SIG-M5 treated with dmso at 0.1 percent for 504 hours (cell line): ENCODE data around the gene BSN.

Experiments
- DNase-seq: peaks from one replicate; lab custom pipeline; 2025; ENCODE audit not compliant: unreplicated experiment; lab: John Stamatoyannopoulos, UW

The BSN gene

DNA sequence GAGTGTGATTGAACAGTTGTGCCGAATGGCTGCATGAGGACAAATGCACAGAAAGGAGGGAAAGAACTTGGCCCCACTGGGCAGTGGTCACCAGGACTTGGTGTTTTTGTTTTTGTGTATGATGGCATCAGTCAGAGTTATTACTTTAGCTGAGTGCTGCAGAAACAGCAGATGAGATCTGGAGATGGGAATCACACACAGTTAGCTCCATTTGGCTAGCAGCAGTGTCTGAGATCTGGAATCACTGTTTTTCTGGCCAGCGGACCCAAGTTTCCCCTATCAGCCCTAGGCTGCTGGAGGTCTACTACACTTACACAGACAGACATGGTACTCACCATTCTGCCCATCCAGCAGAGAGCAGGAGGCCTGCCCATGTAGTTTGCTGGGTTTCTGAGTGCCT, 74.0 kb downstream of the BSN start:
- no peak for DNase-seq

DNA sequence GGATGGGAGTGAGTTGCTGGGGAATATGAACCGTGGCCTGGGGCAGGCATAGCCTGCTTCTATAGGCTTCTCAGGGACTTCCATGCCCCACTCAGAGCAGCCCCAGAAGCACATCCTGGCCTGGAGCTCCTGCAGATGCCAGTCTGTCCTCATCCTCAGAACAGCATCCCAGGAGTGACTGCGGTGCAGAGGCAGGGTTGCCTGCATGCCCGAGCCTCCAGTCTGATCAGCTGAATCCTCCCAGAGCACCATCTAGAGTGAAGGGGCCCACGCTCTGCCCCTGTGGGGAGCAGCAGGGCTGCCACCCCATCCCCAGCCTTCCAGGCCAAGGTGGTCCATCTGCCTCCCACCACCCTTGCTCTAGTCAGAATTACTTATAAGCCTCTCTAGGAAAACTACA, 75.2 kb downstream of the BSN start:
- DNase-seq: no peak

DNA sequence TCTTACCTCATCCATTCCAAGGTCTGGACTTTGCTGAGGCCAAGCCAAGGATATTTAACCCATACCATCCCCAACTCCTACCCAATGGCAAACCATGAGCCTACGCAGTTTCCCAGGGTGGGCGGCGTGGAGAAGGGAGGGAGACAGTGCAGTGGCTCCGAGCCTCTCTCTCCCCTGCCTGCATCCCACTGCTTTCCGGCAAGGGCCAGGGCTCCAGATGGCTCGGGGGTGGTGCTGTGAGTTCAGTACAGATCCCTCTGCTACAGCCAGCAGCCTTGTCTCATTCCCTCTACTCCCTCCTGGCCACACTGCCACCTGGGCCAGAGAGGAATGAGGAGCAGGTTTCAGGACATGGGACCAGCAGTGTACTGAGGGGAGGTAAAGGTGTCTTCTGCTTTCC, 75.6 kb downstream of the BSN start:
- DNase-seq: no peak

DNA sequence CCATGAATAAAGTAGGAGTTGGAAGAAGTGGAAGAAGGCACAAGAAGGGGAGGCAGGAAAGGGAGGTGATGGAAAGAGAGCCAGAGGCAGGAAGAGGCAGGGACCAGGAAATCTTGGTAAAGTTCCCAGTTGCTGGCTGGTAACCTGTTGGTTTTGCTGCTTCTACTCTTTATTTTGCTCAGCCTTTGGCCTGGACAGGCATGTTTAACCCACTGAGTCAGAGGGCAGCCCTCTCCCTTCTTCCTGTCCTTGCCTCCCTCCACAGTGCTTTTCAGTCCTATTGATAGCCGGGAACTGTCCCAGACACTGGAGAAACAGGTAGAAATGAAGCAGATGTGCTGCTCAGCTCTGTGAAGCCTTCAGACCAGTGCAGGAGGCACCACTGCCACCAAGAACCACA, 76.5 kb downstream of the BSN start:
- DNase-seq: no peak

DNA sequence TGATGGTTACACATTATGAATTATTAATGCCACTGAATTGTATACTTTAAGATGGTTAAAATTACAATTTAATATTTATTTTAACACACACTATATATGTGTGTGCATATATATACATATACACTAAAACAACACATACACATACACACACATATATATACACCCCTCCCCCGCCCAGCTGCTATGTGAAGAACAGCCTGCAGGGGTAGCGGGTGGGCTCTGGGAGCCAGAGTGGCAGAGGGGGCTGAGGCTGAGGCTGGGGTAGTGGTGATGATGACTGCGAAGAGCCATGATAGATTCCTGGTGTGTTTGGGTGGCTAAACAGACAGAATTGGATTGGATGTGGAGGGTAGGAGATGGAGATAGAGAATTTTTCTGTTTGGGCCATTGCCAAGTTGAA, 80.5 kb downstream of the BSN start:
- no peak for DNase-seq

DNA sequence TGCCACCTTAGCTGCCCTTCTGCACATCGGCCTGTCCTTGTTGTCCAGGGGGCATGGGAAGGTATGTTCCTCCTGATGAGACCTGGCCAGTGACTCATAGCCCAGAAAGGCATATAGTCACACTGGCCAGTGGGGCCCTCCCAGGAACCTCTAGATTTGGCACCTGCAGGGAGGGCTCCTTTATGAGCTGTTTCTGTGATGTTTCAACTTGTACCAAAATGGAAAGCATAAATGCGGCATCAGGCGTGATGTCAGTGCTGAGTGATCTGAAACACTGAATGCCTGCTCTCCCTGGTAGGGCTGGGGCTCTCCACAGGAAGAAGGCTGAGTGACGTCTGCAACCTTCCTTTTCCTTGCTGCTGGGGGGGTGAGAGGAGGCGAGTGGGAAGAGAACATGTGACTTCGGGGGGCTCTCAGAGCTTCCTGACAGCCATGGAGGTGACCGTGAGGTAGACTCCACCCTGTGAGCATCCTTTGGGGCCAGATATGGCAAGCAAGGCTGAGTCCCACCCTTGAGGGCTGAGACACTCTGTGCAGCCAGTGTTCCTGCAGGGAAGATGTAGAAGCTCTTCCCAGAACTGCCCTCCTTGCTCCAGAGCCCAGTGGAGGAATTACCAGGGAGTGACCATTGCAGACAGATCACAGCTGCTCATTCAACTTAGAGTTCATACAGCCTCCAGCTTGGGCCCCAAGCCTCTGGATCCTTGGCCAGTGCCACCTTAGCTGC, 82.8 kb downstream of the BSN start:
- no peak for DNase-seq

DNA sequence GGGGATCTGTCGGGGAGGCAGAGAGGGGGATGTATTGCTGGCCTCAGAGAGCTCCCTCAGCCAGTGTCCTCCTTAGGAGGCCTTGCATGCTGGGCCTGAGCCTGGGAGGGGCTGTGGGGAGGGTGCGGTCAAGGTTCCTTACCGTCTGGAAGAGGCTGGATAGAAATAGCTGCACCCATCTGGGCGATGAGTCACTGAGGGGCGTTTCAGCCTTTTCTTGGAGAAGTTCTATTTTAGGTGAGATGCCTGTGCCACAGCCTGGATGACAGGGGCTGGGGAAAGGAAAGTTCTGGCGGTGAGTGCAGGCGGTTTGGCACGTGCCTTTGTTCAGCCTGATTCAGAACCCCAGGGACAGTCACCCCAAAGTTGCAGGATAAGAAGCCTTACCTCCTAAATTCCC, 84.2 kb downstream of the BSN start:
- peak; percentile 57 for DNase-seq

DNA sequence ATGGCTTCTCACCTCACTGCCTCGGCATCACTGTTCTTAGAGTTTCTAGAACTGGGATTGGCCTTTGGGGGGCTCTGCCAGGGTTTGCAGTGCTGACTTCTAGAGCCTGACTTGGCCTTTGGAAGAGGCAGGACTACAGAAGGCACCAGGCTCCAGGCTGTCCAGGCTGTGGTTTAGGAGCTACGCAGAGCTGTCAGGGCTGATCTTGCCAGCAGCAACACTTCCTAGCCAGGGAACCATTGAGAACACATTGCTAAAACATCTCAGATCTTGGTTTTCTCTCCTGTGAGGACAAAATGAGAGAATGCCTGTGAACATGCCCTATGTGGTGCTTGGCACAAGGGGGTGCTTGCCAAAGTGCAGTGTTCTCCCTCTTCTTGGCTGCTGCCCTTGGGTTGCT, 85.3 kb downstream of the BSN start:
- DNase-seq: no peak

DNA sequence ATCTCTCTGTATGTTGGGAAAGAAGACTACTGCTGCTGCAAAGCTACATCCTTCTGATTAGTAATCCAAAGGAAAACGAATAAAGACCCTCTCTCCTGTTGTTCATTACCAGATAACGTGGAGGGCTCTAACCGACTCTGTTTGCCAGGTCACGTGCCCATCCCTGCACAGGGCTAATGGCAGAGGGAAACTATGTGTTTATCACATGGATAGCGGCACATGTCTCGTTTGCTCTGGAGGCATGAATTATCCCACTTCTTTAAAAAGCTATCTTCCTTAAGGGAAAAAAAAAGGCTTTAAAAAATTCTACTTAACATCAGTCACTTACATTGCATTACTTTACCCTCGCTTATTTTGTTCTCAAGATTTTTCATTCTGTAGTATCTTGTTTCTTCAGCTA, 87.0 kb downstream of the BSN start:
- no peak for DNase-seq

DNA sequence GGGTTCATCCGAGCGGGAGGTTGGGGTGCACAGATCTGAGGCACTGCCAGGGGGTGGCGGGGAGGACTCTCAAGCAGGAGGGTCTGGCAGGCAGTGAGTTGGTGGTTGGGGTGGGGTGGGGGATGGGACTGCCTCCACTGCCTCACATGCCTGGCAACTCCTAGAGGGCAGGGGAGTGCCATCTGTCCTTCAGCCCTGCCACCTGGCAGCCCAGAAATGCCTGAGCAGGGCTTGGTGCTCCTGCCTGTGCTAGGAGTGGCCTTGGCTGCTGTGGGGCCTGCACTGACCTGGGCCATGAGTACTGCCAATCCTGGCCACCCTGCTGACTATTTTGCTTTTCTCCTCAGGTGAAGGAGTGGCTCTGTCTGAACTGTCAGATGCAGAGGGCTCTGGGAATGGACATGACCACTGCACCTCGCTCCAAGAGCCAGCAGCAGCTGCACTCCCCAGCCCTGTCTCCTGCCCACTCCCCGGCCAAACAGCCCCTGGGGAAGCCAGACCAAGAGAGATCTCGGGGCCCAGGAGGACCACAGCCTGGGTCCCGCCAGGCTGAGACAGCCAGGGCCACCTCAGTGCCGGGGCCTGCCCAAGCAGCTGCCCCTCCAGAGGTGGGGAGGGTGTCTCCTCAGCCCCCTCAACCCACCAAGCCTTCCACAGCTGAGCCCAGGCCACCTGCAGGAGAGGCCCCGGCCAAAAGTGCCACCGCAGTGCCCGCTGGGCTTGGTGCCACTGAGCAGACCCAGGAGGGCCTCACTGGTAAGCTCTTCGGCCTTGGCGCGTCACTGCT, 87.8 kb downstream of the BSN start:
- DNase-seq: no peak

DNA sequence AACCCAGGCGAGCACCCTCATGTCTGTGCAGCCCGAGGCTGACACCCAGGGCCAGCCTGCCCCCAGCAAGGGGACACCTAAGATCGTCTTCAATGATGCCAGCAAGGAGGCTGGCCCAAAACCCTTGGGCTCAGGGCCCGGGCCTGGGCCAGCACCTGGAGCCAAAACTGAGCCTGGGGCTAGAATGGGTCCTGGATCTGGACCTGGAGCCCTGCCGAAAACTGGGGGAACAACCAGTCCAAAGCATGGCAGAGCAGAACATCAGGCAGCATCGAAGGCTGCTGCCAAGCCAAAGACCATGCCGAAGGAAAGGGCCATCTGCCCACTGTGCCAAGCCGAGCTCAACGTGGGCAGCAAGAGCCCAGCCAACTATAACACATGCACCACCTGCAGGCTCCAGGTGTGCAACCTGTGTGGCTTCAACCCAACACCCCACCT, 88.5 kb downstream of the BSN start:
- DNase-seq: no peak

DNA sequence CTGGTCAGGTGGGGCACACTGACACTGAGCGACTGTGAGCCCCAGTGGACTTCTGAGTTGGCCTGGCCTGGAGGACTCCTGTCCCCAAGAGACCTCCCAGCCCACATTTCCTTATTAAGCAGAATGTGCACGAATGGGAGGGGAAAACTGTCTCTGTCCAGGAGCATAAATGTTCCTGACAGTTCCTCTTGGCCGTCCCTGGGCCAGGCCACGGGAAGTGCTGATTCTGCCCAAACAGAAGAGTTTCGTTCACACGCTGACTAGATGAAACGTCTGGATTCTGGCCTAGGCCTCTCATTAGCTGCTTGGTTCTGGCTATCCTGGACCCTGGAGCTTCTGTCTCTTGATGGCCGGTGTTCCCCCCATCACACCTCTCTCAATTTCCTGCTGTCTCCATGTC, 90.4 kb downstream of the BSN start:
- DNase-seq: no peak

DNA sequence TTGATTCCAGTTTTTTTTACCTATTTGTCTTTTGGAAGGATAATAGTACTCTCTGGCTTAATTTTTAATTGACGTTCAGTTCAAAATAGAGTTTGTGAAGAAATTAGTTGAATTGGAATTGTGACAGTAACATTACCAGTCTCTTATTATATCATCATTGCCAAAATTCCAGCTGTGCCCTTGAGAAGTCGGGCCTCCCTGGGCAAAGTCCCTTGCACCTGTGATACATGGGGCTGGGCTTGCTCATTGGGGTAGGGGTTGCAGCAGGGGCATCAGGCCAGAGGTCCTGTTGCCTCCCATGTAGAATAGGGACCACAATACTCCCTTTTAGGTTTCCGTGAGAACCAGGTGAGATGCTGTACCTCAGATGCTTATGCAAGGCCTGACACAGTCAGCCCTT, 92.0 kb downstream of the BSN start:
- no peak for DNase-seq

DNA sequence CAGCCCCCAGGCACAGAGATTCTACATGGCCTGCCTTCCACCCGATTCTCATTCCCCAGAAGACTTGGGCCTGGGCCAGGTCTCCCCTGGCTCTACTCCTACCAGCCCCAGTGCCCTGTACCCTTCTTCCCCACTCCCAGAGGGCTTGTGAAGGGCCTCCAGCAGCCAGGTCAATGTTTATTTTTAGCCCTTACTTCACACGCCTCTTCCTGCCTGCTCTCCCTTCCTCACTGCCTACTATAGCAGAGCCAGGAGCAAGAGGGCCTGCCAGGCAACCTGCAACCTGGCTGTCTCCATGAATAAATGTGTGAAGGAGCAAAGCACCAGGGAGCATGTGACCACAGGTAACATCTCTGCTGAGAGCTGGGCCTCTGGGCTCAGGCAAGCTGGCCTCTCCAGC, 93.5 kb downstream of the BSN start:
- DNase-seq: no peak

DNA sequence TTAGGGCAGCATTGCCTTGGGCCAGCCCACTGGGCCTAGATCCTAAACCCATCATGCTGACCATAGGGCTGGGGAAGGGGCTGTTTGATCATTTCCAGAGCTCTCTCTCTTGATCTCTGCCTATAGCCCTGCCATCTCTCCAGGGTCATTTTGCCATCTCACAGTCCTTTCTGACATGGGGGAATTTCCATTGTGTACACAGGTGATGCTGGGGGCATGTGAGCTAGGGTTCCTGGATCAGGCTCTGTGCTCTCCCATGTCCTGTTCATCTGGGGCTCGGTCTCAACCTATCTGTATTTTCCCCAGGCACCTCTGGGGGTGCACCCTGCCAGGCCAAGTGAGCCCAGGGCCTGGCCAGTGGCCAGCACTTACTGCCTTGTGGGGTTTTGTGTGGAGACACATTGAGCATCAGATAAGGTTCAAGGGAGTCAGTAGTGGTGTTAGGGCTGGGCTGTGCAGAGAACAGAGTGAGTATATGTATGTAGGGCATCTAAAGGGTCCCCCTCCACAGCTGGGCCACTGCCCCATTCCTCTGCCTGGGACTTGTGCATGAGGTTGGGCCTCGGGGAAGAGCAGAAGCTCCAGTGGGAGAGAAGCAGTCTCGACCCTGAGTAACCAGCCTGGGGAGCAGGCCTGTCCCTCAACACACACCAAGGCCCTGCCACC, 94.2 kb downstream of the BSN start:
- no peak for DNase-seq

DNA sequence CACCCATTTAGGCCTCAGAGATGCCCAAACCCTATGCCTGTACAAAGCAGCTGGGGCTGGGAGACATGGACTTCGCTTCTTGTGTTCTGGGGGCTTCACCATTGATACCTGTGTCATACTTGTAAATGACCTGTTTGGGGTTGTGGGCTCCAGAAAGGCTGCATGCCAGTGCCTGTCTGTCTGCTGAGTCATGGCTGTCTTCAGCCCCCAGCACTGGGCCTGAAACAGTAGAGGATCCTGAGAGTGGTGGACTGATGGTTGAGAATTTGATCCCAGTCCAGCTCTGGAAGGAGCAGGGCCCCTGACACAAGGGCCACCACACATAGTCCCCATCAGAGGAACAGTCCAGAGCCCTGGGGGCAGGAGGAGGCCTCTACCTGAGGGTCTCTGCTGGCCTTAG, 95.3 kb downstream of the BSN start:
- DNase-seq: no peak

DNA sequence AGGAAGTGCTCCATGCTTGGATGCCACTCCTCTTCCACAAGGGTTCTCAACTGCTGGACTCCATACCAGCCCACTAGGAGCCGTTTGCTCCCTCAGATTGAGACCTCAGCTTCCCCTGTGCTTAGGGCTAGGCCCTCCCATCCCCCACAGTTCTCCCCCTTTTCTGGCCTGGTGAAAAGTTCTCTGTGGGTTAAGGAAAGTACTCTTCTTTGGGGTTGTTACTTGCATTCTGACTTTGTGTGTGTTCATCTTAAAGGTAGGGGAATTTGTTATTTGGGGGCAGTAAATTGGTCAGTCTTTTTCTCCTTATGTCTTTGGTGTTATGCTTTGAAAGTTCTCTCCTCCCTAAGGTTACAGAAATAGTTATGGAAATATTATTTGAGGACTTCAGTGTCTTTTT, 95.9 kb downstream of the BSN start:
- no peak for DNase-seq

DNA sequence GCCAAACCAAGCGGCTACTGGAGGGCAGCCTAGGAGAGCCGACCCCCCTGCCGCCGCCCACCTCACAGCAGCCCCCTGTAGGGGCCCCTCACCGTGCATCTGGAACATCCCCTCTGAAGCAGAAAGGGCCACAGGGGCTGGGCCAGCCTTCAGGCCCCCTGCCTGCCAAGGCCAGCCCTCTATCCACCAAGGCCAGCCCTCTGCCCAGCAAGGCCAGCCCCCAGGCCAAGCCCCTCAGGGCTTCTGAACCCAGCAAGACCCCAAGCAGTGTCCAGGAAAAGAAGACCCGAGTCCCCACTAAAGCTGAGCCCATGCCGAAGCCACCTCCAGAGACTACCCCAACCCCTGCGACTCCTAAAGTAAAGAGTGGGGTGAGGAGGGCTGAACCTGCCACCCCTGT, 96.4 kb downstream of the BSN start:
- no peak for DNase-seq

DNA sequence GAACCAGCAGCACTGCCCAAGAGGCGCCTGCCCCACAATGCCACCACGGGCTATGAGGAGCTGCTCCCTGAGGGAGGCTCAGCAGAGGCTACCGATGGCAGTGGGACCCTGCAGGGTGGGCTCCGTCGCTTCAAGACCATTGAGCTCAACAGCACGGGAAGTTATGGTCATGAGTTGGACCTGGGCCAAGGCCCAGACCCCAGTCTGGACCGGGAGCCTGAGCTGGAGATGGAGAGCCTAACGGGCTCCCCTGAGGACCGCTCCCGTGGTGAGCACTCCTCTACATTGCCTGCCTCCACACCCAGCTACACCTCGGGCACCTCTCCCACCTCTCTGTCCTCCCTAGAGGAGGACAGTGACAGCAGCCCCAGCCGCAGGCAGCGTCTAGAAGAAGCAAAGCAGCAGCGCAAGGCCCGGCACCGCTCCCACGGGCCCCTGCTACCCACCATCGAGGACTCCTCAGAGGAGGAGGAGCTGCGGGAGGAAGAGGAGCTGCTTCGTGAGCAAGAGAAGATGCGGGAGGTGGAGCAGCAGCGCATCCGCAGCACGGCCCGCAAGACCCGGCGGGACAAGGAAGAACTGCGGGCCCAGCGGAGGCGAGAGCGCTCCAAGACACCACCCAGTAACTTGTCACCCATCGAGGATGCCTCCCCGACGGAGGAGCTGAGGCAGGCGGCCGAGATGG, 98.1 kb downstream of the BSN start:
- DNase-seq: no peak

DNA sequence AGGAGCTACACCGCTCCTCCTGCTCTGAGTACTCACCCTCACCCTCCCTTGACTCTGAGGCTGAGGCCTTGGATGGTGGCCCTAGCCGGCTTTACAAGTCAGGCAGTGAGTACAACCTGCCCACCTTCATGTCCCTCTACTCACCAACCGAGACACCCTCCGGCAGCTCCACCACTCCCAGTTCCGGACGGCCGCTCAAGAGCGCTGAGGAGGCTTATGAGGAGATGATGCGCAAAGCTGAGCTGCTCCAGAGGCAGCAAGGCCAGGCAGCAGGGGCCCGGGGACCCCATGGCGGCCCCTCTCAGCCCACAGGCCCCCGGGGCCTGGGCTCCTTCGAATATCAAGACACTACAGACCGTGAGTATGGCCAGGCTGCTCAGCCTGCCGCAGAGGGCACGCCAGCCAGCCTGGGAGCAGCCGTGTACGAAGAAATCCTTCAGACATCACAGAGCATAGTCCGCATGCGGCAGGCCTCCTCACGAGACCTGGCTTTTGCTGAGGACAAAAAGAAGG, 98.7 kb downstream of the BSN start:
- no peak for DNase-seq

DNA sequence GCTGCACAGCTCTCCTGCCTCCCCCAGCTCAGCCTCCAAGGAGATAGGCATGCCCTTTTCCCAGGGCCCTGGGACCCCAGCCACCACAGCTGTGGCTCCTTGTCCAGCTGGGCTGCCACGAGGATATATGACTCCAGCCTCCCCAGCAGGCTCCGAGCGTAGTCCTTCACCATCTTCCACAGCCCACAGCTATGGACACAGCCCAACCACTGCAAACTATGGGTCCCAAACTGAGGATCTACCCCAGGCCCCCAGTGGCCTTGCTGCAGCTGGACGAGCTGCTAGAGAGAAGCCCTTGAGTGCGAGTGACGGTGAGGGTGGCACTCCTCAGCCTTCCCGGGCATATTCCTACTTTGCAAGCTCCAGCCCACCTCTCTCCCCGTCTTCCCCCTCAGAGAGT, 99.3 kb downstream of the BSN start:
- no peak for DNase-seq
